ENCODE data around the gene MAN1C1.

DNA sequence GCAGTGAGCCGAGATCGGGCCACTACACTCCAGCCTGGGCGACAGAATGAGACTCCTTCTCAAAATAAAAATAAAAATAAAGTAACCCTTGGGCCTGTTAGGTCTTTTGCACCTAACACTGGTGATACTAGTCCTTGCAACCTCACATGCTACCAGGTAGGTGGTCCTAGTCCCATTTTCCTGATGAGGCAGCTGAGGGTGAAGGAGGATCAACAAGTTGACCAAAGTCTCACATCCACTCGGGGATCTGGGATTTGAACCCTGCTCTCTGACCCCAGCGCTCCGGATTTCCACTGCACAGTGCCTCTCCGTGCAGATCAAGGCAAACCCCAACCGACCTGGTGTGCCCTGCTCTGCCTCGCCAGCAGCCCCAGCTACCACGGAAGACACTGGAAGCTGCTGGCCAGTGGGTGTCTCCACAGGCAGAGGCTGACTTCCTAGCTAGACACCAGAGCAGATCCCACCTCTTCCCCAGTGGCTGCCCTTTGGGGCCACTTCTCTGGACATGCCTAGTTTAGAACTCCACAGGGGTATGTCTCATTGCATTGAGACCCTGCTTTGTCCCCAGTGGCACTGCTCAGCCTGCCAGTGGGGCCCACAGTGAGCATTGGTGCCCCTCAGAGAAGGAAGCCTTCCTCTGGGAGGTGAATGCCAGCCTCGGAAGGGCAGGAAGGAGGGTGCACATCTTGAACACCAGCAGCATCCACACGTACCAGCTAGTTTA lies 45.6 kb upstream of the MAN1C1 start:
- no peak for TF ChIP-seq CTCF (IDR thresholded peaks at IDR 0.05)
- TF ChIP-seq POLR2A (IDR thresholded peaks at IDR 0.05): no peak
